Activated CD4-positive, alpha-beta T cell treated with anti-CD3 and anti-CD28 coated beads, Interleukin-2, amount 50 U/mL, for 16 hours (primary cell): ENCODE measurements around the gene DOK5.
"Not testable (repeated sequence)": the region's sequence is repeated elsewhere in the genome, so short reads cannot be mapped to it uniquely, and the experiment has no call there.

Experiments
- DNase-seq: peaks from one replicate; pipeline ENCODE4 v3.0.0-alpha.2; 2020

The DOK5 gene

DNA sequence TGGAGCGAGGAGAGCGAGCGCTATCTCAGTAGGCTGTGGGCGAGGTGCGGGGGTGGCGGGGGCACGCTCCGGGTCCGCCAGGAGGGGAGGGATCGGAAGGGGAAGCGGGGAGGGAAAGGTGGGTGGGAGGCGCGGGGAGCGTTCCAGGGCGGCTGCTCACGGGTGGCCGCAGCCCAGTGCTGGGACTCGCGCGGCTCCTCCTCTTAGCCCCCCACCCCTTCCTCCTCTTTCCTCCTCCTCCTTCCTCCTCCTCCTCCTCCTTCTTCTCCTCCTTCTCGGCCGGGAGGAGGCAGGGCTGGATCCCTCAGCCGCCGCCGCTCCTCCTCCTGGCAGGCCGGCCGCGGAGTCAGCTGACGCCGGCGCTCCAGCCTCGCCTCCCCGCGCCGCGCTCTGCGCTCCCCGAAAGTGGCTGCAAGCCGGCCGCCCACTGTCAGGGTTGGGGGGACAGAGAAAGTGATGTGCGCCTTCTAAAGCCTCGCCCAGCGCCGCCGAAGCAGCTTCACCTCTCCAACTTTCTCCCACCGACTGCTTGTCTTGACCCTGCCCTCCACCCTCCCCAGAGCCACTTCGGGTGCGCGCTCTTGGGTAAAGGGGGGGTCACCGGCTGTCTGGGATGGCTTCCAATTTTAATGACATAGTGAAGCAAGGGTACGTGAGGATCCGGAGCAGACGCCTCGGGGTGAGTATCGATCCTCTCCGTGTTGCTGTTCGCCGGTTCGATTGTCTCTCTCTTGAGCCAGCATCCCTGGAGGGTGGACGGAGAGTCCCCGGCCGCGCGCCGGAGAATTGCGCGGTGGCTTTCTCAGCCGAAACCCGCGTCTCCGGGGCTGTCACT lies at the start of gene DOK5:
Gene DOK5, plus strand, starts transcription at position 260 of the 835 bp plus-strand sequence. Its CDS starts 354 bp downstream, at position 614.
- no peak for DNase-seq

DNA sequence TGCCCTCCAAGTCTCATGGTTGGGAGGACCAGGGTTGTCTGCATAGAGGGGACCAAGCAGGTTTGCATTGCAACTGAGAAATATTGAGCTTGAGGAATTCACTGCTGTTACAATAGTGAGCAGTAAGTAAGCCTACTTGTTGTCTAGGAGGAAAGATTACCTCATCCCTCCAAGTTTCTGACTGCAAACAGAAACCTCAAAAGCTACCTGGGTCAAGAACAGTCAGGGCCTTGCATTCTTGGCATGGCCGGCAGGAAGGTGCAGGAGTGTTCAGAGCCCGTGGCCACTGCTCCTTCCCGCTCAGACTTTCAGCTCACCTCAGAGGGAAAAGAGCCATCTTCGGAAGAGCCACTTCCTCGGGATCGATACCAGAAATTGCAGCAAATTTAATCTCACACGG lies 46.0 kb upstream of the DOK5 start:
- DNase-seq, result no peak

DNA sequence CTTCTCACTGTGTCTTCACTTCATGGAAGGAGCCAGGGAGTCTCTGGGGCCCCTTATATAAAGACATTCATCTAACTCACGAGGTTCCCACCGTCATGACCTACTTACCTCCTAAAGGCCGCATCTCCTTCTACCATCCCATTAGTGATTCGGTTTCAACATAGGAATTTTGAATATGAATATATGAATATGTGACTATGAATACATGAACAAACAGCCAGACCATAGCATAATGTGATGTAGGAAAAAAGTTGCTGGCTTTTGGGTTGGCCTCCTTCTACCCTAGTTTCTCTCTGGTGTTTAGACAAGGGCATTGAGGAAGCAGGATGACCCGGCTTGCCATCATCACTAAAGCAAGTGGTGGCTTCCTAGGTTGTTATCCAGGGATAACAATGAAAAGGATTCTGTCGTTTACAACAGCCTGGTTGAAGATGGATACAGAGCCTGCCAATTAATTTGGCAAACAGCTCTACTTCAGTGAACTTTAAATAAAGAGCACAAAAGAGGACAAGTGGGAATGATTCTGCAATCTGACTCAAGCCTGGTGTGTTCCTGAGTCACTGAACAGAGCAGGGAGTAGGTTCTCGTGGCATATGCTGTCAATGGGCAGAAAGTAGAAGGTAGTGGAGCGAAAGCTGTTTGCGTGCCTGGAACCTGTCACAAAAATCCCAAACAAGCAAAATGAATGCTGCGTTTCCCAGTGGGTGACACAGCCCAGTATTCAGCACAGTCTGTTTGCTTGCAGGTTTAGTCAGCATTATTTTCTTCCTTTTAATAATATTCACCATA lies 44.0 kb upstream of the DOK5 start:
- DNase-seq, result no peak

DNA sequence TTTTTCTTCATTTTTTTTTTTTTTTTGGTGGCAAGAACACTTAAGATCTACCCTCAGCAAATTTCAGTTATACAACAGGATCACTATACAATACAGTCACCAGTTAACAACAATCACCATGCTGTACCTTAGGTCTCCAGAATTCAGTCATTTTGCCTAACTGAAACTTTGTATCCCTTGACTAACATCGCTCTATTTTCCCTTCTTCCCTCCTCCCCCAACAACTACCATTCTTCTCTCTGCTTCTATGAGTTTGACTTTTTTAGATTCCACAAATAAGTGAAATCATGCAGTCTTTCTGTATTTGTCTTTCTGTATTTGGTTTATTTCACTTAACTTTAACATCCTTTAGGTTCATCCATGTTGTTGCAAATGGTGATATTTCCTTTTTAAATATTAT lies 42.4 kb upstream of the DOK5 start:
- DNase-seq, result no peak

DNA sequence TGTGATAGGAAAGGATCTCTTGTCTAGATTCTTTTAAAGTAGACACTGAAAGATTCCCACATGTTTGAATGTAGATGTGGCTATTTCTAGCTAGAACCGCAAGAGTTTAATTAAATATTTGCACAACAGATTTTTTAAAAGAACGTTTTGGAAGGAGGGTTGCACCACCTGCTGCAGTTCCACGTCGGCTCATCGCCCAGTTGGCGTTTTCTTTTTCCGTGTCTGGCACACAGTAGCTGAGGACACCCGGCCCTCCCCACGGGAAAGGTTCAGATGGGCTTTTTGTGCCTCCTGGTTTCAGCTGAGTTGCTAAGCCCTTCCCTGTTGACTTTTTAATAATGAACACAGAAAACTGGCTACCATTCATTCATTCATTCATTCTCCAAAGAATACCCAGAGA lies 41.8 kb upstream of the DOK5 start:
- DNase-seq, result no peak

DNA sequence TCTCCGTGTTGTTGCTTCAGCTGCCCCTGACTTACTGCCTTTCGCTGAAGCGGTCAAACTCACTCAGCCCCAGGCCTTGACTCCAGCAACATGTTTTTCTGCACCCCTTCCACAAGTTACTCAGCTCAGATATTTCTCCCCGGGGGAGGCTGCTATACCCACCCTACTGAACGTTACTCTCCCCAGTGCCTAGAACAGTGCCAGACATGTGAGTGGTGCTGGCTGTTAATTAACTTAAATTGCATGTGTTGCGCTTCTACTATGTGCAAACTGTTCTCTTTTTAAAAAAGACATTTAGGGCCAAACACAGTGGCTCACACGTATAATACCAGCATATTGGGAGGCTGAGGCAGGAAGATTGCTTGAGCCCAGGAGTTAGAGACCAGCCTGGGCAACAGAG lies 41.2 kb upstream of the DOK5 start:
- DNase-seq, result no peak

DNA sequence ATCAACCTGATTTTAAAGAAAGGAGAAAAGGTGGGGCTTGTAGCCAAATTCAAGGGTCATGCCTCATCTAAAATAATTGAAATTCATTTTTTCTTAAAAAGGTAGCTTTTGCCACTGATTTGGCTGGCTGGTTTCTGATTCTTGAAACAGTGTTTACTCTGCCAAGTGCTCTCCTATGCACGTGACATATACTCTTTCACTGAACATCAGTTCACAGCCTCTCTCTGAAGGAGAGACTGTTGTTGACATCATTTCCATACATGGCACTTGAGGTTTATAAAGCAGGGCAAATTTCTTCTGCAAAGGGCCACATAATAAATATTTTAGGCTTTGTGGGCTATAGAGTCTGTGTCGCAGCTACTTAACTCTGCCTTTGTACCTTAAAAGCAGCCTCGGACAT lies 40.4 kb upstream of the DOK5 start:
- no peak for DNase-seq

DNA sequence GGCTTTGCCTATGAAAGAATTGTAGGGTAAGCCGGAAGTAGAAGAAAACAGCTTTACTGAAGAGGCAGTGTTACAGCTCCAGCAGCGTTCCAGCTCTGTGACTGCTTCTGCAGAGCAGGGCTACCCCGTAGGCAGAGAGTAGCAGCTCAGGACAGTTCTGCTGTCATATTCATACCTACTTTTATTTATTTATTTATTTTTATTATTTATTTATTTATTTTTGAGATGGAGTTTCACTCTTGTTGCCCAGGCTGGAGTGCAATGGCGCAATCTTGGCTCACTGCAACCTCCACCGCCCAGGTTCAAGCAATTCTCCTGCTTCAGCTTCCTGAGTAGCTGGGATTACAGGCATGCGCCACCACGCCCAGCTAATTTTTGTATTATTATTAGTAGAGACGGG lies 39.0 kb upstream of the DOK5 start:
- DNase-seq, result not testable (repeated sequence)

DNA sequence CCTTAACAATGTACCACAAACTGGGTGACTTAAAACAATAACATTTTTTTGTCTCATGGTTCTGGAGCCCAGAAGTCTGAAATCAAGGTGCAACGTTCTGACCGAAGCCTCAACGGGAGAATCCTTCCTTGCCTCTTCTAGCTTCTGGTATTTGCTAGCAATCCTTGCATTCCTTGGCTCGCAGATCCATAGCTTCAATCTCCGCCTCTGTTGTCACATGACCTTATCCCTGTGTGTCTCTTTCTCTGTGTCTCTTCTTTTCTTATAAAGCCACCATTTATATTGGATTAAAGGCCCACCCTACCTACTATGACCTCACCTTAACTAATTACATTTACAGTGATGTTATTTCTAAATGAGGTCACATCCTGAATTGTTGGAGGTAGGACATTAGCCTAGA lies 37.2 kb upstream of the DOK5 start:
- no peak for DNase-seq

DNA sequence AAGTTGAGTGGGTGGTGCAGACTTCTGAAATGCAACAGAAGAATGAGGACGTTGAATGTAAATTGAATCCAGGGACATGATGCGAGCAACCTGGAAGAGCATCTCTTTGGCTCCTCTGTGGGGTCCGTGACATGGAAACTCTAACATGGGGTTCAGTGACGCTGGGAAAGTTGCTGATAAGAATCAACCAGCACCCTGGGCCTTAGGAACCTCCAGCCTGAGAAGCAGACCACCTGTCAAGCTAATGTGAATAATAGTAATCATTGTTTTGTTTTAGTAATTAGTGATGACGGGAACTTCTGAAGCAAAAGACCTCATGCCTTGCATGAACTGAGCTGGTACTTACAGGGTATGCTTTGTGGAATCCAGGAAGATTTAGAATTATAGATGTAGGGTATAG lies 25.2 kb upstream of the DOK5 start:
- DNase-seq, result no peak

DNA sequence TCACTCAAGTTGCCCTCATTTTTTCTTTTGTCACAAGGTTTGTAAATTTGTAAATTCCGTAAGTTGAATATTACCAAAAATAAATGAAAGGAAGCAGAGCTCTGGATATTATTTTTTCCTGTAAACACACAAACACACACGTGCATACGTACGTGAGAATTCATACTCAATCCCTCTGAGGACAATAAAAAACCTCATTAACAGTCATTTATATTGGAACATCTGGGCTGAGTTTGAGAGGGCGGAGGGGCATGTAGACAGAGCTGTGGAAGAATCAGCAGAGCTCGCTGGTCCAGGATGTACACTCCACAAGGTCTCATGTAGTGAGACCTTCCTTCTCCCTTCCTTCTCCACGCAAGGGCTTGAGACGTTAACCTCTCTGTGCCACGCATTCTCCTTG lies 24.2 kb upstream of the DOK5 start:
- no peak for DNase-seq

DNA sequence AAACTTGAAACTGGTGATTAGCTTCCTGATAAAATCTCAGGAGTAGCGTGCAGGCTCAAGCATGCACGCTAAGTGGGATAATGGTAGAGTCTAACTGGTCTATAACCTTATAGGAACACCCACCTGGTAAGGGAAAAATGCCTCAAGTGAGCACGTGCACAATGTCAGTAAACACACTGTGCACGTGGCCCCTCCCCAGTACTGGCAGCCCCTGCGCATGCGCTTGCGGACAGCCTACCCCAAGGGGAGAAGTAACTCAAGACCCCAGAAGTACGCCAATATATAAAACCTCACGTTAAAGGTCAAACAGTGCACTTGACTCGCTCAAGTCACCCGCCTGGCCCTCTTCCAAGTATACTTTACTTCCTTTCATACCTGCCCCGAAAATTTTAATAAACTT lies 23.1 kb upstream of the DOK5 start:
- DNase-seq, result no peak

DNA sequence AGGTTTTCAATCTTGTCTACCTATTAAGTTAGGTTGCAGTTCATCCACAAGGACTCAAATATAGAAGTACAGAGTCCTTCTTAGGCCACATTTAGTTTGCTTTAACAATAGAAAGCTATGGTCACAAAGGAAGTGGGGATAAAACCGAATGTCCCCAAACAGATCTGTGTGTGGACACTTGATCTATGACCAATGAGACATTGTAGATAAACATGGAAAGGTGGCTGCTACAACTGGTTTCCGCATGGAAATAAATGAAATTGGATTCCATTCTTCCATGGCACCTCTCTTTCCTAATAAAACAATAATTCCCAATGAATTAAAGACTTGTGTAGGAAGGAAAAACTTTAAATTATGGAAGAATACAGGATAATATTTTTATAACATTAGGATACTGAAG lies 20.4 kb upstream of the DOK5 start:
- DNase-seq, result no peak

DNA sequence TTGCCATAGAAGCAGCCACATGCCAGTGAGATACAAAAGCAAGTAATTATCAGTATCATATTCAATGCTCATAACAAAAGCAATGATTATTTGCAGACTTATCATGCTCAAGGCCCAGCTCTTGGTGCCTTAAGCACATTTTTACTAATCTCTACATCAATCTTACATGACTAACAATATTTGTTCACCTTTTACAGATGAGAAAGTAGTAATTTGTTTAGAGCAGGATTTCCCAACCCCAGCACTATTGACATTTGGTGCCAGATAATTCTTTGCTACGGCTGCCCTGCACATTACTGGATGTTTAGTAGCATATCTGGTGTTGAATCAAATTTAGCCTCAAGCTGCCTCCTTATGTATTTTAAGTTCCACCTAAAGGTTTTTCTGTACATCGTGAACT lies 19.0 kb upstream of the DOK5 start:
- no peak for DNase-seq

DNA sequence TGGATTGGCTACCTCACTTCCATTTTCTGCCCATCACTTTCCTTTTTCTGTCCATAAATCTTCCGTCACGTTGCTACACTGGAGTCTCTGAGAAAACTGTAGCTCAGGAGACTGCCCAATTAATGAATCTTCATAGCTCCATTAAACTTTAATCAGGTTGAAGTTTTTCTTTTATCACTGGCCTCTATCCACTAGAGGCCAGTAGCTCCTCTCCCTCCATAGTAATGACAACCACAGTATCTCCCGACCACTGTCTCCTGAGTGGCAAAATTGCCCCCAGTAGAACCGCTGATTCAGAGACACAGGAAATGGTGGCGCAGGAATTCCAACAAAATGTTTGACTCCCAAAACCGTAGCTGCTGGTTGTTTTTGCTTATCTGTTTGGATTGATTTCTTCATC lies 18.4 kb upstream of the DOK5 start:
- no peak for DNase-seq

DNA sequence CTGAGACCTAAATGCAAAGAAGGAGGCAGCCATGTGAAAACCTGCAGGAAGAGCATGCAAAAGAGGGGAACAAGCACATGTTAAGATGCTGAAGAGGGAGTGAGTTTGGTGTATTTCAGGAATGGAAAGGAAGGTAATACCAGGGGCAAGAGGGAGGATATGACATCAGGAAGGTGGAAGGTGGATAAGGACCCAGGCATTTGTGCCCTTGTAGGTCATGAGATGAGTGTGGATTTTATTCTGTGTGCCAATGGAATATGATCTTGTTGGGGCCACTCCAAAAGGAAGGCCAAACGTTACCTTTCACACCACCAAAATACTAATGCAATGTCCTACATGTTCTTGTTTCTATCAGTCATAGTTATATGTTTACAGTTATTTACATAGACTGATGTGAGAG lies 17.2 kb upstream of the DOK5 start:
- no peak for DNase-seq

DNA sequence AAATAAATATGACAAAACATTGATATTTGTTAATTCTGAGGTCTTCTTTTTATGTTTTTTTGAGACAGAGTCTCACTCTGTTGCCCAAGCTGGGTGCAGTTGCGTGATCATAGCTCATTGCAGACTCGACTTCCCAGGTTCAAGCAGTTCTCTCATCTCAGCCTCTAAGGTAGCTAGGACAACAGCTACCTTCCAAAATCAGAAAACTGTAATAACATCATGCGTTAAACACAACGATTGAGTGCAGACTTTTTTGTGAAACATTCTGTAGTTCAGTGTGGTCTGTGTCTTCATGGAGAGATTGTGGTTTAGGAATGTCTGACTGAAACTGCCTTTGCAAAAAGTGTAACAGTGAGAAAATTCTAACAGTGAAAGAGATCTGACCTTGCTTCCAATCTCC lies 16.1 kb upstream of the DOK5 start:
- no peak for DNase-seq

DNA sequence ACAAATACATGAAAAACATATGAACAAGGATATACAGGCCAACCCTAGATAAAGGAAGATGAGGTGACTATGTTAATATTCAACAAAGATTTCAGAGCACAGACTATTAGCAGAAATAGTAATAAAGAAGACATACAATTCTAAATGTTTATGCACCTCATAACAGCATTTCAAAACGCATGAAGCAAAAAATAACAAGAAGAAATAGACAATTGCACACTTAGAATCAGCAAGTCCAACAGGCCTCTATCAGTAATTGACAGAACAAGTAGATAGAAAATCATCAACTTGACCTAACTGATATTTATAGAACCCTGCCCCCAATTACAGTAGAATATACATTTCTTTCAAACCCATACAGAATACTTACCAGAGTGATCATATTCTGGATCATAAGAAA lies 11.4 kb upstream of the DOK5 start:
- no peak for DNase-seq

DNA sequence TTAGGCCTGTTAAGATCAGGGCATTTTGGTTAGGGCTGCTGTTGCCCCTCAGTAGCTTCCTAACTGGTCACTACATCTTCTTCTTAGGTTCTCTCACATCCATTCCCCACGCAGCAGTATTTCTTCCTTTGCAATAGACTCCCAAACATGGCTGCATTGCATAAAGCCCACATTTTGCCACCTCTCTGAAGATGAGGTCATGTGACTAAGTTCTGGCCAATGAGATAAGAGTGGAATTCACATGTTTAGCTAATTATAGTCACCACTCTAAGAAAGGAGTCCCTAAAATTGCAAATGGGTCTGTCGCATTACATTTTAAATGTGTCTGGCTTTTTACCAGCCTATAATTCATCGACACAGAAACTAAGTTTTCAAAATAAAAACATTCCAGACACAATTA lies 9.3 kb upstream of the DOK5 start:
- no peak for DNase-seq

DNA sequence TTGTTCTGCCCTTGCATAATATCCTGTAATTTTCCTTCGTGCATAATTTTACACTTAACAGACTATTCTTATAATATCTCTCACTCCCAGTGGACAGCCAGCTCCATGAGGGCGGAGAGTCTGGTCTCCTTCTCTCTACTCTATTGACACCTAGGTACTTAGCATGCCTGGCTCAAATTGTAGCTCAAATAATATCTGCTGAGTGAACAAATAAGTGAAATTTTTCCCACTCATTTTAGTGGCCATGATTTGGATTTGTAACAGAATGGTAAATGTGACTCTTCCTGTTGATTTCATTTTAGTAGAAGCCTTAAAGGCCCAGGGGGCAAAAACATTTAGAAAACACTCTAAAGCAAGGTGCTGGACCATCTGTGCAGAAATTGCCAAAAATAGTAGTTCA lies 7.8 kb upstream of the DOK5 start:
- DNase-seq, result no peak

DNA sequence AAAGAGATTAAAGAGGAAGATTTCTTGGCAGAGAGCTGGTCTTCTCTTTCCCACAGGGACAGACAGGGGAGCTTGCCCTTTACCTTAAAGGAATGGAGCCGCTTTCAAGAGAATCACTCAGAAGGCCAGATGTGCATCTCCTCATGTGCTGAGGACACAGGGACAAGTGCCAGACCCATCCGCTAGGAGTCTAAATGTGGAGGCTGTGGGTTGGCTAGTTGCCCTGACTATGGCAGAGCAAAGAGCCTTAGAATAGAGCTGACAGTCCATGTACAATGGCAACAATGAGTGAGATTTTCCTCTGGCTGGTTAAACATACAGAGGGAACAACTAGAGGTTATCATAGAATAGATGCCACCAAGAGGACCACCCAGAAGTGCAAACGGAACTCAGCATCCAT lies 7.3 kb upstream of the DOK5 start:
- DNase-seq, result no peak

DNA sequence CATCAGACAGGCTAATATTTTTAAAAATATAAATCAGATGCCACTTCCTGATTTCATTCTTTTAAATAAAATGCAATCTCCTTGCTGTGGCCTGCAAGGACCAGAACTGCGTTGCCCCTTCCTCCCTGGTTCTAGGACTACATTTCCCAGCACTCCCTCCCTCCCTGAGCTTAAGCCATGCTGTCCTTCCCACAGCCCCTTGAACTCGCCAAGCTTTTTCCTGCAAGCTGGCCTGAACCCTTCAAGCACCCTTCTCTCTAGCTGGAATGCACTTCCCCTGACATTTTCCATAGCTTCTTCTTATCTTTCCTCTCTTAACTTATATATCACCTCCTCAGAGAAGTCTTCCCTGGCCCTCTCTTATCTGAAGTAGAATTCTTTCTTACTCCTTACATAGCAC lies 6.1 kb upstream of the DOK5 start:
- DNase-seq, result no peak

DNA sequence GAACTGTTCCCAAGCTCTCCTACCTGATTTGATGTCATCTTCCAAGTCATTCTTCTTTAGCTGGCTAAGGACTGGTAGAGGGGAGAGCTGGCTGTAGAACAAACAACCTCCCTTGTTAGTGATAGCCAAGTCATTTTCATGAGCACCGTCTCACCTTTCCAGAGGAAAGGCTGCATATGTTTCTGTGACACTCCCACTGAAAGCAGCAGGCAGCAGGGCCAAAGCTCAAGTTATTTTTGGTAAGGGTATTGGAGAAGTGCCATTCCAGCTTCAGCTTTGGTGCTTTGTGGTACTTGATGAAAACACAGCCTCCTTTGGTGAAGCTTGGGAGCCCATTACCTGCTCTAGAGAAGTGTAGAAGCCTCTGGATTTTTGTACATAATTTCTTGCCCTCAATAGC lies 5.4 kb upstream of the DOK5 start:
- no peak for DNase-seq

DNA sequence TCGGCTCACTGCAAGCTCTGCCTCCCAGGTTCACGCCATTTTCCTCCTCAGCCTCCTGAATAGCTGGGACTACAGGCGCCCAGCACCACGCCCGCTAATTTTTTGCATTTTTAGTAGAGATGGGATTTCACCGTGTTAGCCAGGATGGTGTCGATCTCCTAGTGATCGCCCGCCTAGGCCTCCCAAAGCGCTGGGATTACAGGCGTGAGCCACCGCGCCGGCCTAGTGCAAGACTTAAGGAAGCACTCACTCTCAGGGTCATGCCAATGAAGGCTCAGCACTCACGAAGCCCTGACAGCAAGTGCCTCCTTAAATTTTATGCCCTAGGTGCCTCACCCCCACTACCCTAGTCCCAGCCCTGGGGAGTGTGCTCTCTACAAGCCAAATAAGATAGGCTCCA lies 4.7 kb upstream of the DOK5 start:
- no peak for DNase-seq

DNA sequence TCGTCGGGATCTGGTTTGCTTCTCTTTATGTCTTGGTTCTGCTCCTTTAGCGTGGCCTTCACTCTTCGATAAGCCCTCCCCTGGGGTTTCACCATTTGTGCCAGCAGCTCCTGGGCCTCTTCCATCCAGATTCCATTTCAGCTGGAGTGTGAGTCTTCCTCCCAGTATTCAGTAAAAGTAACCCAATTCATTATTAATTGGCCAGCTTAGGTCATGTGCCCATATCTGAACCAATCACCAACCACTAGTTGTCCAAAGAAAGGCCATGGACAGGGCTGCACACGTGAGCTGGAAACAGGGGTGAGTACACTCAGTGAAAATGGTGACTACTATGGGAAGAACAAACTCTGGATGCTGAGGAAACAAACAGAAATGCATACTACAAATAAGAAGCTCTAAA lies 2.8 kb upstream of the DOK5 start:
- DNase-seq, result no peak
